K562 (cell line): ENCODE measurements around the gene ZNF644. TPM values are rescaled to one million over a fixed set of nuclear protein-coding genes. Genes with fewer than 3 reads are reported as not detected.

ENCODE experiments used
- ATAC-seq: fragments of 200-7000 bp; cut with Tn5 transposase; 3 replicates; pipeline ENCODE4 v1.9.1; 2020; ENCODE audit warnings: moderate library complexity
- BruUV-seq: library from RNA; stranded (reverse); fragments of 400-500 nt; replicated peaks from 2 replicates; lab custom pipeline; 2021; lab: Mats Ljungman, UMichigan
- CTCF ChIA-PET: fragments of 300-600 bp; formaldehyde crosslinking; extraction: SDS; loops from one replicate; lab custom pipeline; 2021; ENCODE audit warnings: low intra/inter-chr PET ratio; lab: Yijun Ruan, JAX
- POLR2A ChIA-PET: fragments of 300-600, 350-650 bp; sonication (Branson Sonifier 250); formaldehyde crosslinking; extraction: SDS; loops from one replicate; lab custom pipeline; 2021; ENCODE audit warnings: antibody characterized with exemption, inconsistent platforms; lab: Yijun Ruan, JAX
- DNase-seq, 4 experiments: peaks; one replicate each; pipeline versions ENCODE4 v3.0.0 to v3.0.0-alpha.2; 2011 to 2018; ENCODE audit warnings: low spot score in 3 of 4, mixed read lengths in 3 of 4; ENCODE audit errors: extremely low read depth in 1 of 4
- FAIRE-seq: peaks from 2 replicates; lab custom pipeline; 2011; peaks lifted over from hg19 to GRCh38; lab: Jason Lieb, UNC
- H2AFZ ChIP-seq: 2 replicates; pipeline ENCODE4 v1.6.0; 2011; ENCODE audit warnings: low read depth, low read length, control low read depth, inconsistent platforms
- H3K27ac ChIP-seq: fragments of 200-600 bp; 3 replicates; pipeline ENCODE4 v1.8.0; 2011; ENCODE audit warnings: low read depth, mild to moderate bottlenecking, control low read depth, inconsistent platforms, low read length, moderate library complexity, mixed read lengths; ENCODE audit errors: extremely low read depth
- H3K27me3 ChIP-seq, 2 experiments: fragments of 300-600 bp in 1 of 2; 2 replicates in 1 of 2; 3 replicates in 1 of 2; pipeline versions ENCODE4 v1.6.0 to v1.8.0; 2011; ENCODE audit warnings: inconsistent platforms in 2 of 2, low read length in 2 of 2, mild to moderate bottlenecking in 1 of 2, mixed read lengths in 1 of 2, moderate library complexity in 1 of 2; ENCODE audit not compliant: control insufficient read depth in 2 of 2, insufficient read depth in 2 of 2
- H3K36me3 ChIP-seq: fragments of 300-600 bp; 3 replicates; pipeline ENCODE4 v1.8.0; 2011; ENCODE audit warnings: mild to moderate bottlenecking, low read length, inconsistent platforms; ENCODE audit not compliant: control insufficient read depth, insufficient read depth
- H3K4me1 ChIP-seq, 2 experiments: fragments of 200-600 bp in 1 of 2; replicated peaks in 1 of 2; 2 replicates in 1 of 2; 3 replicates in 1 of 2; pipeline versions ENCODE4 v1.5.1 to v1.8.0; 2011; ENCODE audit warnings: inconsistent platforms in 2 of 2, low read length in 2 of 2, mild to moderate bottlenecking in 1 of 2, mixed read lengths in 1 of 2, moderate library complexity in 1 of 2; ENCODE audit not compliant: control insufficient read depth in 2 of 2, insufficient read depth in 2 of 2
- H3K4me2 ChIP-seq: 2 replicates; pipeline ENCODE4 v1.6.1; 2011; ENCODE audit warnings: low read length, control low read depth, inconsistent platforms, mixed read lengths; ENCODE audit not compliant: insufficient read depth
- H3K4me3 ChIP-seq: fragments of 200-600 bp; sonication (generic), shearing (Covaris generic); 2 replicates; pipeline ENCODE4 v1.5.1; 2016; ENCODE audit warnings: control low read depth, inconsistent platforms
- H3K79me2 ChIP-seq: fragments of 200-600 bp; 3 replicates; pipeline ENCODE4 v1.8.0; 2011; ENCODE audit warnings: low read length, inconsistent platforms; ENCODE audit not compliant: control insufficient read depth, insufficient read depth
- H3K9ac ChIP-seq, 2 experiments: 2 replicates each; pipeline versions ENCODE4 v1.6.0 to v1.6.1; 2011; ENCODE audit warnings: low read depth in 2 of 2, low read length in 2 of 2, control low read depth in 1 of 2, inconsistent platforms in 1 of 2, mild to moderate bottlenecking in 1 of 2, mixed read lengths in 1 of 2; ENCODE audit not compliant: insufficient read depth in 1 of 2
- H3K9me1 ChIP-seq: one replicate; pipeline ENCODE4 v1.6.0; 2011; ENCODE audit warnings: inconsistent platforms, mild to moderate bottlenecking, low read length, moderate library complexity; ENCODE audit not compliant: control insufficient read depth, insufficient read depth
- H3K9me3 ChIP-seq: replicated peaks from 2 replicates; pipeline ENCODE4 v1.5.1; 2011; ENCODE audit warnings: low read depth, low read length, inconsistent platforms; ENCODE audit not compliant: control insufficient read depth, insufficient read depth
- H4K20me1 ChIP-seq: replicated peaks from 2 replicates; pipeline ENCODE4 v1.6.1; 2011; ENCODE audit warnings: low read length, inconsistent platforms, mixed read lengths; ENCODE audit not compliant: control insufficient read depth, insufficient read depth
- BRCA1 ChIP-seq, 2 experiments: fragments of 450-650 bp in 1 of 2; sonication (generic) in 1 of 2; formaldehyde crosslinking in 1 of 2; IDR thresholded peaks; 2 replicates each; pipeline versions ENCODE4 v1.5.0 to v1.6.1; 2017 to 2020; ENCODE audit warnings: mild to moderate bottlenecking in 1 of 2, missing genetic modification reagents in 1 of 2
- CBX3 ChIP-seq, 2 experiments: IDR thresholded peaks; 1 replicate in 1 of 2; 2 replicates in 1 of 2; pipeline ENCODE4 v1.6.1; 2012; ENCODE audit warnings: inconsistent platforms in 2 of 2, low read length in 2 of 2, borderline replicate concordance in 1 of 2, control low read depth in 1 of 2
- WGBS: fragments of 100-300 bp; shearing (Covaris generic); methylation state at CpG from one replicate; pipeline ENCODE4 v1.1.6; 2016; ENCODE audit warnings: low coverage, mixed read lengths; ENCODE audit not compliant: insufficient coverage; ENCODE audit errors: missing lambda C conversion rate; 5-methylcytosine and 5-hydroxymethylcytosine counted together
- in situ Hi-C: fragments of 300-500 bp; cut with MboI; formaldehyde crosslinking; loops from 4 replicates; pipeline ENCODE4 v1.15.0; 2018; ENCODE audit warnings: inconsistent platforms, mixed read lengths
- intact Hi-C: fragments of 100-400 bp; cut with micrococcal nuclease; formaldehyde crosslinking; loops from 2 replicates; pipeline ENCODE4 v1.14.2; 2022
- polyA plus RNA-seq, 8 experiments: library from polyadenylated mRNA; depleted of rRNA in 4 of 8; stranded (reverse) in 5 of 8; unstranded in 3 of 8; fragments of >200 nt; fragmentation: Nextera tagmentation in 2 of 8; fragmentation: Illumina TruSeq in 1 of 8; extraction: Ambion mirVana in 2 of 8; extraction: Trizol in 1 of 8; gene quantifications; 2 replicates each; pipeline versions ENCODE4 v1.2.1 to v1.2.3, GENCODE V29; 2011 to 2014; ENCODE audit warnings: inconsistent platforms in 1 of 8, missing spikeins in 1 of 8
- total RNA-seq, 7 experiments: library from RNA; depleted of rRNA in 6 of 7; stranded (reverse); fragments of >200 nt in 6 of 7; fragmentation: Illumina TruSeq in 2 of 7; extraction: Trizol in 2 of 7; gene quantifications; 2 replicates each; pipeline versions ENCODE4 v1.2.1 to v1.2.3, GENCODE V29; 2011 to 2021; ENCODE audit warnings: low replicate concordance in 1 of 7
- TF ChIP-seq, protein P1 (sequence below): fragments of 250-450 bp; sonication (Bioruptor Pico); IDR thresholded peaks from 2 replicates; pipeline ENCODE4 v1.4.0; 2020; ENCODE audit warnings: borderline replicate concordance

ZNF644 gene
- total and polyA plus RNA-seq, 9 of the 15 experiments (the other 6 are each of a cell fraction or from before 2014, with no cell fraction given) = 25.3 to 71.4 (median 39.6) TPM

DNA sequence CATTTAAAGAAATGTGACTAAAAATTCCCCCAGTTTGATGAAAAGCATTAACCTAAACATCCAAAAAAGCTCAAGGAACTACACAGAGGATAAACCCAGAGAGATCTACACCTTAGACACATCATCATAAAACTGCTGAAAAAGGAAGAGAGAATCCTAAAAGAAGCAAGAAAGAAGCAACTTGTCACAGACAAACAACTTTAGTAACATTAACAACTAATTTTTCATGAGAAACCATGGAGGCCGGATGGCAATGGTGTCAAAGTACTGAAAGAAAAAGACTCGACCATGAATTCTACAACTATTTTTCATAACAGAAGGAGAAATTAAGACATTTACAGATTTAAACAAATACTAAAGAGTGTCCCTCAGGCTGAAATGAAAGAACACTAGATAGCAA, 17.7 kb downstream of the ZNF644 start:
- Histone ChIP-seq H3K79me2 (peaks cover 63% of the 10 kb centered on the region), H3K27me3 (no peaks in the 10 kb centered on the region), H3K9ac (no peak overlapping the region), H3K4me2 (no peak overlapping the region), H3K36me3 (0 out of 3 replicates have a peak, but pooled peaks cover 4% of the 10 kb centered on the region), H3K4me3 (no peak overlapping the region), H3K4me1 (no peaks in the 10 kb centered on the region), H3K27ac (no peak overlapping the region), H2AFZ (no peak overlapping the region), H3K9me3 (no peaks in the 10 kb centered on the region), H3K9me1 (no peaks in the 10 kb centered on the region), H4K20me1 (no peaks in the 10 kb centered on the region; the same call in 1 of the 2 replicates)
- WGBS = 88% methylated on average over 2 of the region's 2 CpGs
- DNase-seq (no peak), FAIRE-seq (no peak), ATAC-seq (no peak)
- in situ Hi-C loops (no loop called here), intact Hi-C loops (no loop called here)
- CTCF ChIA-PET = no interaction called here
- POLR2A ChIA-PET = no interaction called here
- BruUV-seq = no TSS peak
- TF ChIP-seq, protein P1, sequence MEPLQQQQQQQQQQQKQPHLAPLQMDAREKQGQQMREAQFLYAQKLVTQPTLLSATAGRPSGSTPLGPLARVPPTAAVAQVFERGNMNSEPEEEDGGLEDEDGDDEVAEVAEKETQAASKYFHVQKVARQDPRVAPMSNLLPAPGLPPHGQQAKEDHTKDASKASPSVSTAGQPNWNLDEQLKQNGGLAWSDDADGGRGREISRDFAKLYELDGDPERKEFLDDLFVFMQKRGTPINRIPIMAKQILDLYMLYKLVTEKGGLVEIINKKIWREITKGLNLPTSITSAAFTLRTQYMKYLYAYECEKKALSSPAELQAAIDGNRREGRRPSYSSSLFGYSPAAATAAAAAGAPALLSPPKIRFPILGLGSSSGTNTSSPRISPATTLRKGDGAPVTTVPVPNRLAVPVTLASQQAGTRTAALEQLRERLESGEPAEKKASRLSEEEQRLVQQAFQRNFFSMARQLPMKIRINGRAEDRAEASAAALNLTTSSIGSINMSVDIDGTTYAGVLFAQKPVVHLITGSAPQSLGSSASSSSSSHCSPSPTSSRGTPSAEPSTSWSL (CRISPR knock-in tag) = no peak
- TF ChIP-seq CBX3 (IDR thresholded peaks at IDR 0.05; ENCODE audit: borderline replicate concordance in 1 of 2, low read length in 2 of 2) (0 out of 3 replicates have a peak, but pooled peaks of 1 of the 2 experiments have one; percentile 23), BRCA1 (IDR thresholded peaks at IDR 0.05) (no peak), BRCA1 (CRISPR knock-in tag; IDR thresholded peaks at IDR 0.05) (no peak)
